Neutrophil (primary cell): Measurements from ENCODE around the gene TNRC6C.
"Not testable (repeated sequence)": the region's sequence is repeated elsewhere in the genome, so short reads cannot be mapped to it uniquely, and the experiment has no call there.

Experiments used
- H3K27ac ChIP-seq: fragments of 200-600 bp; sonication (generic); 2 replicates; pipeline ENCODE4 v1.5.1; 2016; ENCODE audit warnings: mild to moderate bottlenecking, moderate library complexity
- H3K27me3 ChIP-seq: fragments of 200-600 bp; sonication (generic); 2 replicates; pipeline ENCODE4 v1.6.0; 2016; ENCODE audit warnings: mild to moderate bottlenecking
- H3K36me3 ChIP-seq: fragments of 200-600 bp; sonication (generic); 2 replicates; pipeline ENCODE4 v1.5.1; 2017
- H3K4me1 ChIP-seq, 2 experiments: fragments of 200-600 bp in 1 of 2; sonication (generic) in 1 of 2; 1 replicate in 1 of 2; 2 replicates in 1 of 2; pipeline versions ENCODE4 v1.5.1 to v1.6.1; 2013 to 2016; ENCODE audit warnings: low read depth in 1 of 2, low read length in 1 of 2, mild to moderate bottlenecking in 1 of 2, moderate library complexity in 1 of 2; ENCODE audit not compliant: control insufficient read depth in 1 of 2, insufficient read depth in 1 of 2
- H3K4me3 ChIP-seq, 2 experiments: fragments of 200-600 bp in 1 of 2; sonication (generic) in 1 of 2; 1 replicate in 1 of 2; 2 replicates in 1 of 2; pipeline ENCODE4 v1.5.1; 2013 to 2016; ENCODE audit warnings: low read depth in 1 of 2, low read length in 1 of 2, mild to moderate bottlenecking in 1 of 2, moderate library complexity in 1 of 2
- H3K9me3 ChIP-seq: fragments of 200-600 bp; sonication (generic); 2 replicates; pipeline ENCODE4 v1.5.1; 2016
- TF ChIP-seq, protein P1 (sequence below): fragments of 200-600 bp; sonication (generic); IDR thresholded peaks from 2 replicates; pipeline ENCODE4 v1.5.1; 2016; ENCODE audit warnings: antibody characterized with exemption

Gene TNRC6C

DNA sequence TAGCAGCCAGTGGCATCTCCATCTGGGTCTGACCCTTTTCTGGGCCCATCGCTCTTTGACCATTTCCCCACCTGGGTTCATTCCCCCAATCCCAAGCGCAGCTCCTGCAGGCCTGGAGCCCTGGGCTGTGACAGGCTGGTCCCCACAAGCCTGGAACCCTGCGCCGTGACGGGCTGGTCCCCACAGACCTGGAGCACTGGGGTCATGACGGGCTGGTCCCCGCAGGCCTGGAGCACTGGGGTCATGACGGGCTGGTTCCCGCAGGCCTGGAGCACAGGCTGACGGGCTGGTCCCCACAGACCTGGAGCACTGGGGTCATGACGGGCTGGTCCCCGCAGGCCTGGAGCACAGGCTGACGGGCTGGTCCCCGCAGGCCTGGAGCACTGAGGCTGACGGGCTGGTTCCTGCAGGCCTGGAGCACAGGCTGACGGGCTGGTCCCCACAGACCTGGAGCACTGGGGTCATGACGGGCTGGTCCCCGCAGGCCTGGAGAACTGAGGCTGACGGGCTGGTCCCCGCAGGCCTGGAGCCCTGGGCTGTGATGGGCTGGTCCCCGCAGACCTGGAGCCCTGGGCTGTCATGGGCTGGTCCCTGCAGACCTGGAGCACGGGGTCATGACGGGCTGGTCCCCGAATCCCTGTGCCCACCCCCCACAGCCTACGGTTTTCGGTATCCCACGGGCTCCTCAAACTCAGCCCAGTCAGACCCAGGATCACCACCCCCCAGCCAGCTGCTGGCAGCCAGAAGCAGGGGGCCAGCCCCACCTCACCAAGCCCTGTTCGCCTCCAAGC is 153.4 kb downstream of the TNRC6C start:
- no peak overlapping the region for H3K27ac ChIP-seq

DNA sequence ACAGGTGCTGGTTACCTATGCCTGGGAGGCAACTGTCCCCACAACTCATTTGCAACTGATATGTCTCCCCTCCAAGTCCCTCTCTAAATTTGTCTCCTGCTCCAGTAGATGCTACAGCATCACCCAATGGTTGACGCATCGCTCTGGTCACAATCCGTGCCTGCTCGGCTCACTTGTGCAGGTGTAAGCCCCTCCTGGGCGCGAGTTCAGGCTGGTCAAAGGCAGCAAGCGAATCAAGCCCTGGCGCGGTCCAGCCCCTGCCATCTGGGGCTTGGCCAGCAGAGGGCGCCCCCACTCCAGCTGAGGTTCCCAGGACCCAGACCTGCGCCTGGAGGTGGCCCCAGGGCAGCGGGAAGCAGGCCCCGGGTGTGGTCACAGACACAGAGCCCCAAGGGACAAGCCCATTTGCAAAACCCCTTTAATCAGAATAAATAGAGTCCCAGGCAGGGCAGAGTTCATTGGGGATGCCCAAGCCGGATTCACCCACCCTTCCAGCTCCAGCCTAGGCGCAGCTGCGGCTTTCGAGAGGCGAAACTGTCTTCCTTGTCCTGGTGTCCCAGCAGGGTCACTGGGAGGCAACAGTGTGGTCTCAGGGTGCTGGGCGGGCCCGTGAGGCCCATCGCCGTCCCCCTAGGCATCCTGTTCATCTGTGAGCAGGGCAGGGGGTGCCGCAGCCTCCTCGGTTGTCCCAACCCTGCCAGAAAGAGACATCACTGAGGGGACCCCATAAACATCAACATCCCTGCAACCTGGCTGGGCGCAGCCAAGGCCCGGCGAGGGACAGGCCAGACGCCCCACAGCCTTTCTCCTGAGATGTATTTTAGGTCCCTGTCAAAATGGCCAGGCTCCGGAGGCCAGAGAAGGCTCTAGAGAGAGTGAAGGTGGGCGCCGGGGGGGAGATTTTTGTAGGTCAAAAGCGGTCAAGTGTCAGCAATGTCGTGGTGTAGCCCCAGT is 154.3 kb downstream of the TNRC6C start:
- TF ChIP-seq, protein P1, sequence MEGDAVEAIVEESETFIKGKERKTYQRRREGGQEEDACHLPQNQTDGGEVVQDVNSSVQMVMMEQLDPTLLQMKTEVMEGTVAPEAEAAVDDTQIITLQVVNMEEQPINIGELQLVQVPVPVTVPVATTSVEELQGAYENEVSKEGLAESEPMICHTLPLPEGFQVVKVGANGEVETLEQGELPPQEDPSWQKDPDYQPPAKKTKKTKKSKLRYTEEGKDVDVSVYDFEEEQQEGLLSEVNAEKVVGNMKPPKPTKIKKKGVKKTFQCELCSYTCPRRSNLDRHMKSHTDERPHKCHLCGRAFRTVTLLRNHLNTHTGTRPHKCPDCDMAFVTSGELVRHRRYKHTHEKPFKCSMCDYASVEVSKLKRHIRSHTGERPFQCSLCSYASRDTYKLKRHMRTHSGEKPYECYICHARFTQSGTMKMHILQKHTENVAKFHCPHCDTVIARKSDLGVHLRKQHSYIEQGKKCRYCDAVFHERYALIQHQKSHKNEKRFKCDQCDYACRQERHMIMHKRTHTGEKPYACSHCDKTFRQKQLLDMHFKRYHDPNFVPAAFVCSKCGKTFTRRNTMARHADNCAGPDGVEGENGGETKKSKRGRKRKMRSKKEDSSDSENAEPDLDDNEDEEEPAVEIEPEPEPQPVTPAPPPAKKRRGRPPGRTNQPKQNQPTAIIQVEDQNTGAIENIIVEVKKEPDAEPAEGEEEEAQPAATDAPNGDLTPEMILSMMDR: peak; percentile 98
- H3K27ac ChIP-seq: peak overlapping the region; percentile 83
- peaks cover 29 to 34% of the 10 kb centered on the region in 2 experiments for H3K4me1 ChIP-seq
- H3K27me3 ChIP-seq: no peaks in the 10 kb centered on the region
- H3K9me3 ChIP-seq: no peaks in the 10 kb centered on the region
- H3K36me3 ChIP-seq: peaks cover 91% of the 10 kb centered on the region
- no peak overlapping the region for H3K4me3 ChIP-seq

More for the DNA sequence above, 153.4 kb downstream of the TNRC6C start:
- H3K4me1 ChIP-seq: peaks cover 26 to 28% of the 10 kb centered on the region in 2 experiments
- H3K27me3 ChIP-seq: no peaks in the 10 kb centered on the region
- H3K9me3 ChIP-seq: no peaks in the 10 kb centered on the region
- no peak overlapping the region for H3K4me3 ChIP-seq
- peaks cover 91% of the 10 kb centered on the region for H3K36me3 ChIP-seq
- TF ChIP-seq, protein P1: no peak

DNA sequence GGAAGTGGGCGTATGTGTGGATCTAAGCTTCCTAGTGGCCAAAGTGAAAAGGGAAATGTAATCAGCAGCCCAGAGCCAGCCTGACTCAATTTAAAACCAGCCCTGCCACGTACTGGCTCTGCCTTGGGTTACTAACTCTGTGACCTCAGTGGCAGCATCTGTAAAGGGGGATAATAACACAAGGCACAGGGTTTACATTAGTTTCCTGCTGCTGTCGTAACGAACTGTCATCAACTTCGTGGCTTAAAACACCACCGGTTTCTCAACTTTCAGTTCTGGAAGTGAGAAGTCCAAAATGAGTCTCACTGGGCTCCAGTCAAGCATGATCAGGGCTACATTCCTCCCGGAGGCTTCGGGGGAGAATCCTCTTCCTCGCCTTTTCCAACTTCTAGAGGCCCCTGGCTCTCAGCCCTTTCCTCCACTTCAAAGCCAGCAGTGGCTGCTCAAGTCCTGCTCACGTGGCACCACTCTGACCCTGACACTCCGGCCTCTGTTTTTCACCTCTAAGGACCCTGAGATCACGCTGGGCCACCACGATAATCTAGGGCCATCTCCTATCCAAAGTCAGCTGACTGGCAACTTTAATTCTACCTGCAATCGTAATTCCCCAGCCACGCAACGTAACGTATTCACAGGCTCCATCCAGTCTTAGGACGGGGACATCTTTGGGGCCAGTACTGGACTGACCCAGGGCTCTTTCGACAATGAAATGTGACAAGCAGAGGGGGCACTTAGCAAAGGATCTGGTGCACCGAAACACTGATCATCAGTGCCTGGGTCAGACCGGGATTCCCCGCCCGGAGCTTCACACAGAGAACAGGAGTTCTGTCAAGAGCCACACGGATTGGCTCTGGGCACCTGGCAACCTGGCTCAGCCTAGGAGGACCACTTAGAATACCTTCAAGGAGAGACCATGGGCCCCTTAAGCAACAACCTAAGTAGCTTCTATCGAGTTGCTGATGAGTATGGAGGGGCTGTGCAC is 155.6 kb downstream of the TNRC6C start:
- peaks cover 34 to 42% of the 10 kb centered on the region in 2 experiments for H3K4me1 ChIP-seq
- H3K9me3 ChIP-seq: no peaks in the 10 kb centered on the region
- H3K4me3 ChIP-seq: no peak overlapping the region
- TF ChIP-seq, protein P1: no peak
- peaks cover 89% of the 10 kb centered on the region for H3K36me3 ChIP-seq
- peak overlapping the region; percentile 83 for H3K27ac ChIP-seq
- H3K27me3 ChIP-seq: no peaks in the 10 kb centered on the region

DNA sequence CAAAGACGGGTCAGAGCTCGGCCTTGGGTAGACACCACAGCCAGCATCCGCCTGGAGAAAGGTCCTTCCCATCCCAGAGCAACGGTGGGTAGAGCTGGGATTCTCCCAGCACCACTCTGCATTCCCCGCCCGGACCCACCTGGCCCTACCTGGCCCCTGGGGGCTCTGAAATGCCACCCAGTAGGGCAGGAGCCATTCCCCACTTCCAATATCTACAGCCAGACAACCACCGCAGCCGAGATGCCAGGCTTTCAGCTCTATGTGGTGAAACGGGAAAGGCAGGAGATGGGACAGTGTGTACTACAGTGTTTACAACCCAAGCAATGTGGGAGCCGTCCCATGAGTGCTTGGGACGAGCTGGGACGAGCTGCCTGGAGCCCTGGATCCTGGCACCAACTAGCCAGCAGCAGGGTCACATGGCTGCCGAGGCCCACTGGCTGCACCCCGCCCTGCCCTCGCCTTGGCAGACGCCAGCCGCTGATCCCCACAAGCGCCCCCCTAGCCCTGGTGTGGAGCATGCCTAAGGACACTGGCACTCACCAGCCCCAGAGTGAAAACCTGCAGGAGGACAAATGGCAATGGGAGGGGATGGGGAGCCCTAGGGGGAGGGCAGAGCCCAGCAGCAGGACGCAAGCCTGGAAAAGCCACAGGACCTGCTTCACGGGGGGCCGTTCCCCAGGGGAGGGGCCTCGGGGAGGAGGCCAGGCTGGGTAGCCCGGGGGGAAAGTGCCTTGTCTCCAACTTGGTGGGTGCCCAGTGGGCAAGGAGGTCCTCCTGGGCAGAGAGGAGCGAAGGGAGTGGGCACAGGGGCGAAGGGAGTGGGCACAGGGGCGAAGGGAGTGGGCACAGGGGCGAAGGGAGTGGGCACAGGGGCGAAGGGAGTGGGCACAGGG is 156.6 kb downstream of the TNRC6C start:
- H3K9me3 ChIP-seq: no peaks in the 10 kb centered on the region
- peak overlapping the region; percentile 83 for H3K27ac ChIP-seq
- H3K4me1 ChIP-seq: peaks cover 34 to 42% of the 10 kb centered on the region in 2 experiments
- H3K27me3 ChIP-seq: no peaks in the 10 kb centered on the region
- TF ChIP-seq, protein P1: no peak
- H3K4me3 ChIP-seq: no peak overlapping the region
- peaks cover 87% of the 10 kb centered on the region for H3K36me3 ChIP-seq

DNA sequence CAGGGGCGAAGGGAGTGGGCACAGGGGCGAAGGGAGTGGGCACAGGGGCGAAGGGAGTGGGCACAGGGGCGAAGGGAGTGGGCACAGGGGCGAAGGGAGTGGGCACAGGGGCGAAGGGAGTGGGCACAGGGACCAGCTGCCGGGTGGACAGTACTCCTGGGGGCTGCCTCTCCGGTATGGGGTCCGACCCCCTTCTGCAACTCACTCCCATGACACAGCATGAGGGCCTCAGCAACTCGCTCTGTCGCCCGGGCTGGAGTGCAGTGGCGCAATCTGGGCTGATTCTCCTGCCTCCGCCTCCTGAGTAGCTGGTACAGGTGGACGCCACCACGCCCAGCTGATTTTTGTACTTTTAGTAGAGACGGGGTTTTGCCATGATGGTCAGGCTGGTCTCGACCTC is 157.3 kb downstream of the TNRC6C start:
- not testable (repeated sequence) for H3K27me3 ChIP-seq, H3K4me3 ChIP-seq, H3K9me3 ChIP-seq, H3K27ac ChIP-seq
- peaks cover 87% of the 10 kb centered on the region for H3K36me3 ChIP-seq
- H3K4me1 ChIP-seq: peaks cover 36 to 48% of the 10 kb centered on the region in 2 experiments
